Activated CD8-positive, alpha-beta memory T cell treated with anti-CD3 and anti-CD28 coated beads, Interleukin-2, amount 50 U/mL, for 48 hours (primary cell): ENCODE results near the gene PCLO.
"Not testable (repeated sequence)": the region's sequence is repeated elsewhere in the genome, so short reads cannot be mapped to it uniquely, and the experiment has no call there.

ENCODE experiments used
- DNase-seq: peaks from one replicate; pipeline ENCODE4 v3.0.0-alpha.2; 2020

PCLO gene

GRCh38 chr7:83130191-83130590 is 32.5 kb downstream of the PCLO start:
- no peak for DNase-seq

GRCh38 chr7:83119494-83119893 is 43.2 kb downstream of the PCLO start:
- DNase-seq: no peak

GRCh38 chr7:83119026-83119382 is 43.7 kb downstream of the PCLO start:
- DNase-seq: no peak

- DNase-seq: no peak
These were observed 44.2 kb downstream of the PCLO start for GRCh38 chr7:83118347-83119025.

GRCh38 chr7:83117466-83117865 is 45.2 kb downstream of the PCLO start:
- no peak for DNase-seq

- no peak for DNase-seq
These were observed 51.3 kb downstream of the PCLO start for GRCh38 chr7:83111391-83111790.

GRCh38 chr7:83109352-83109751 is 53.3 kb downstream of the PCLO start:
- DNase-seq: no peak

GRCh38 chr7:83105948-83106347 is 56.7 kb downstream of the PCLO start:
- no peak for DNase-seq

GRCh38 chr7:83105063-83105462 is 57.6 kb downstream of the PCLO start:
- DNase-seq: no peak

GRCh38 chr7:83101530-83101929 is 61.2 kb downstream of the PCLO start:
- no peak for DNase-seq

GRCh38 chr7:83096065-83096580 is 66.6 kb downstream of the PCLO start:
- DNase-seq: no peak

GRCh38 chr7:83085299-83085698 is 77.4 kb downstream of the PCLO start:
- no peak for DNase-seq

- DNase-seq: not testable (repeated sequence)
These were observed 82.8 kb downstream of the PCLO start for GRCh38 chr7:83079879-83080278.

- DNase-seq: no peak
These were observed 85.4 kb downstream of the PCLO start for GRCh38 chr7:83077328-83077727.

- DNase-seq: no peak
These were observed 89.8 kb downstream of the PCLO start for GRCh38 chr7:83072576-83073517.

GRCh38 chr7:83065714-83066113 is 97.0 kb downstream of the PCLO start:
- DNase-seq: no peak

- no peak for DNase-seq
These were observed 102.5 kb downstream of the PCLO start for GRCh38 chr7:83060218-83060617.

- no peak for DNase-seq
These were observed 104.0 kb downstream of the PCLO start for GRCh38 chr7:83058667-83059066.

- no peak for DNase-seq
These were observed 107.5 kb downstream of the PCLO start for GRCh38 chr7:83055197-83055596.

GRCh38 chr7:83054472-83054871 is 108.2 kb downstream of the PCLO start:
- DNase-seq: no peak

GRCh38 chr7:83053965-83054364 is 108.7 kb downstream of the PCLO start:
- DNase-seq: no peak

- no peak for DNase-seq
These were observed 122.2 kb downstream of the PCLO start for GRCh38 chr7:83040484-83040883.

- no peak for DNase-seq
These were observed 123.9 kb downstream of the PCLO start for GRCh38 chr7:83038787-83039186.

- no peak for DNase-seq
These were observed 125.8 kb downstream of the PCLO start for GRCh38 chr7:83036721-83037380.
